RWPE2 (cell line): ENCODE results near the gene CLTCL1.

Source experiments
- ATAC-seq: fragments of 200-7000 bp; cut with Tn5 transposase; 3 replicates; pipeline ENCODE4 v1.9.1; 2021; ENCODE audit warnings: low read depth
- DNase-seq: peaks from one replicate; pipeline ENCODE4 v3.0.0-alpha.2; 2020; ENCODE audit warnings: low spot score
- H3K27ac ChIP-seq: fragments of 450-650 bp; 2 replicates; pipeline ENCODE4 v1.5.1; 2017; ENCODE audit warnings: mild to moderate bottlenecking; ENCODE audit not compliant: poor library complexity, severe bottlenecking
- H3K27me3 ChIP-seq: fragments of 250-450 bp; sonication (Bioruptor Pico); 2 replicates; pipeline ENCODE4 v1.5.1; 2021; ENCODE audit warnings: mild to moderate bottlenecking, moderate library complexity; ENCODE audit not compliant: insufficient read depth, poor library complexity, severe bottlenecking
- H3K36me3 ChIP-seq: fragments of 250-450 bp; sonication (Bioruptor Pico); 2 replicates; pipeline ENCODE4 v1.5.1; 2020; ENCODE audit warnings: low read depth, mild to moderate bottlenecking, moderate library complexity
- H3K4me1 ChIP-seq: fragments of 250-450 bp; sonication (Bioruptor Pico); 2 replicates; pipeline ENCODE4 v1.5.1; 2021; ENCODE audit warnings: mild to moderate bottlenecking, moderate library complexity; ENCODE audit not compliant: insufficient read depth, poor library complexity, severe bottlenecking
- H3K4me3 ChIP-seq: fragments of 250-450 bp; sonication (Bioruptor Pico); 2 replicates; pipeline ENCODE4 v1.5.1; 2021; ENCODE audit warnings: mild to moderate bottlenecking, moderate library complexity; ENCODE audit not compliant: severe bottlenecking
- H3K9me3 ChIP-seq: fragments of 250-450 bp; sonication (Bioruptor Pico); 2 replicates; pipeline ENCODE4 v1.5.1; 2021; ENCODE audit warnings: mild to moderate bottlenecking, moderate library complexity; ENCODE audit not compliant: severe bottlenecking
- TF ChIP-seq, protein P1 (sequence below): fragments of 450-650 bp; IDR thresholded peaks from one replicate; pipeline ENCODE4 v1.5.1; 2017; ENCODE audit warnings: mild to moderate bottlenecking, moderate library complexity; ENCODE audit not compliant: poor library complexity, severe bottlenecking

The CLTCL1 gene

DNA sequence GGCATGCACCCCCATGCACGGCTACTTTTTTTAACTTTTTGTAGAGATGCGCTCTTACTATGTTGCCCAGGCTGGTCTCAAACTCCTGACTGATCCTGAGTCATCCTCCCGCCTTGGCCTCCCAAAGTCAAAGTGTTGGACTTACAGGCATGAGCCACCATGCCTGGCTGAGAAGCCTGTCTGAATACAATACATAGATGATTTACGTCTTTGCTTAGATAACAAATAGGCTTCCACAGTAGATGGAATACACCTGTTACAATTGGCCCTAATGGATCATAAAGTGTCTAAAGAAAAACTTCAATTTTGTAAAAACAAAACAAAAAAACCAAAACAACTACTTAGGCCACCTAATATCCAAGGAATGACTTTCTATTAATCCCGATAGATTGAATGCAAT, 13.0 kb upstream of the CLTCL1 start:
- no peak for ATAC-seq

DNA sequence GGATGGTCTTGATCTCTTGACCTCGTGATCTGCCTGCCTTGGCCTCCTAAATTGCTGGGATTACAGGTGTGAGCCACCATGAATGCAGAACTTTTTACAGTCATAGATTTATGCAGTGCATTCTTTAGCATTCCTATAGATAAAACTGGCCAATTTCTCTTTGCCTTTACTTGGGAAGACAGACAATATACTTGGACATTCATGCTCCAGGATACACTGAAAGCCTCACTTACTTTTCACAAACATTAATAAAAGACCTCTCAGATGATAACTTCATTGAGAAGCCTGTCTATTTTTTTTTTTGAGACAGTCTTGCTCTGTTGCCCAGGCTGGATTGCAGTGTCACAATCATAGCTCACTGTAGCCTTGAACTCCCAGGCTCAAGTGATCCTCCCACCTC, 12.3 kb upstream of the CLTCL1 start:
- Histone ChIP-seq H3K4me1 (no peaks in the 10 kb centered on the region), H3K36me3 (no peaks in the 10 kb centered on the region), H3K4me3 (no peak overlapping the region), H3K27ac (no peak overlapping the region), H3K9me3 (no peaks in the 10 kb centered on the region), H3K27me3 (no peaks in the 10 kb centered on the region)
- TF ChIP-seq, protein P1, sequence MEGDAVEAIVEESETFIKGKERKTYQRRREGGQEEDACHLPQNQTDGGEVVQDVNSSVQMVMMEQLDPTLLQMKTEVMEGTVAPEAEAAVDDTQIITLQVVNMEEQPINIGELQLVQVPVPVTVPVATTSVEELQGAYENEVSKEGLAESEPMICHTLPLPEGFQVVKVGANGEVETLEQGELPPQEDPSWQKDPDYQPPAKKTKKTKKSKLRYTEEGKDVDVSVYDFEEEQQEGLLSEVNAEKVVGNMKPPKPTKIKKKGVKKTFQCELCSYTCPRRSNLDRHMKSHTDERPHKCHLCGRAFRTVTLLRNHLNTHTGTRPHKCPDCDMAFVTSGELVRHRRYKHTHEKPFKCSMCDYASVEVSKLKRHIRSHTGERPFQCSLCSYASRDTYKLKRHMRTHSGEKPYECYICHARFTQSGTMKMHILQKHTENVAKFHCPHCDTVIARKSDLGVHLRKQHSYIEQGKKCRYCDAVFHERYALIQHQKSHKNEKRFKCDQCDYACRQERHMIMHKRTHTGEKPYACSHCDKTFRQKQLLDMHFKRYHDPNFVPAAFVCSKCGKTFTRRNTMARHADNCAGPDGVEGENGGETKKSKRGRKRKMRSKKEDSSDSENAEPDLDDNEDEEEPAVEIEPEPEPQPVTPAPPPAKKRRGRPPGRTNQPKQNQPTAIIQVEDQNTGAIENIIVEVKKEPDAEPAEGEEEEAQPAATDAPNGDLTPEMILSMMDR: no peak
- ATAC-seq: no peak
- no peak for DNase-seq

More for the DNA sequence above, 13.0 kb upstream of the CLTCL1 start:
- H3K27me3 ChIP-seq: no peaks in the 10 kb centered on the region
- no peak for DNase-seq
- no peak overlapping the region for H3K27ac ChIP-seq
- H3K4me3 ChIP-seq: no peak overlapping the region
- H3K4me1 ChIP-seq: no peaks in the 10 kb centered on the region
- TF ChIP-seq, protein P1: no peak
- no peaks in the 10 kb centered on the region for H3K9me3 ChIP-seq
- no peaks in the 10 kb centered on the region for H3K36me3 ChIP-seq

DNA sequence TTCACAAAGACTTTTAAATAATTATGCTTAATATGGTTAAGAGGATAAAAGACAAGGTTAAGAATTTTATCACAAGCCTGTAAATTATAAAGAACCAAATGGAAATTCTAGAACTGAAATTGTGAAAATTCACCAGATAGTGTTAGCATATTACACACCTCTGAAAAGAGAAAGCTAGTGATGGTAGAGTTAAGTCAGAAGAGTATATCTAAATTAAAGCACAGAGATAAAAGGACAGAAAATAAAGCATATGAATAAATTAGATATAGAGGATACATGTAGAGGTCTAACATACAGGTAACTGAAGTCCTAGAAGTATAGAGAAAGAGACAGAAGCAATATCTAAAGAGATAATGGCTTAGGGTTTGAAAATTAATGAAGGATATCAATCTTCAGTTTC, 4.2 kb upstream of the CLTCL1 start:
- Histone ChIP-seq H3K27ac (no peak overlapping the region), H3K27me3 (no peaks in the 10 kb centered on the region), H3K4me1 (peaks cover 6% of the 10 kb centered on the region), H3K36me3 (no peaks in the 10 kb centered on the region), H3K4me3 (no peak overlapping the region), H3K9me3 (no peaks in the 10 kb centered on the region)
- DNase-seq (no peak), ATAC-seq (no peak)
- TF ChIP-seq, protein P1: no peak

DNA sequence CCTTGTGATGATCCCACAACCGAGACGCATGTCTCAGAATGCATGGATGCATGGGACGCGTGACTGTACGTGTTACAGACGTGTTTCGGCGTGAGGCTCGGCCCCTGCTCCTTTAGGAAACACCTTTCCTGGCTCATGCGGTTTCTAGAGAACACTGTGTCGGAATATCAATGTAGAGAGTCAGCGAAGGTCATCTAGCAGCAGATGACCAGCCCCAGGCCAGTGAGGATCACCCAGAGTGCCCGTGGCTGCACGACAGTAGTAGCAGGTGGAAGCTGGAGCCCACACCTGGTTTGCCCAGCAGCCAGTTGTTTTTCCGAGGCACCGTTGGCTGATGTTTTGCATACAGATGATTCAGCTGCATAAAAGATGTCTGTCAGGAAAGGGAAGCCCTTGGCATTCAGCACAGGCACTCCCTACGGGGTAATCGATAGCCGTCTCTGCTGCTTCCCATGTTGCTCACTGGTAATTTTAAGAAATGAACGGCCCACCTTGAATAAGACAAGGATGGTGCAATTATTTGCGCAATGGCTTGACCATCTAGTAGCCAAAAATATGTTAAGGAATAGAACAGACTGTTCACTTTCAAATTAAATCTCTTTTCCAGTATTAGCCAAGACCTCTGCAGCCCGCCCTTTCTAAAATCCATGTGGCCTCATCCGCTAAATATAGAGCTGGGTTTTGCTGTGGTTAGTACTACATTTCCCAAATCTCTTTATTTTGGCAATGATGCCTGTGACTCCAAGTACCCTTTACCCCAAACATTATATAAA, 1.1 kb upstream of the CLTCL1 start:
- Histone ChIP-seq H3K9me3 (no peaks in the 10 kb centered on the region), H3K27me3 (no peaks in the 10 kb centered on the region), H3K36me3 (no peaks in the 10 kb centered on the region), H3K4me1 (peaks cover 20% of the 10 kb centered on the region), H3K4me3 (peak overlapping the region; percentile 75), H3K27ac (peak overlapping the region; percentile 32)
- peak; percentile 47 for DNase-seq
- TF ChIP-seq, protein P1: no peak
- ATAC-seq: peak; percentile 2; the same call in 1 of the 3 replicates

DNA sequence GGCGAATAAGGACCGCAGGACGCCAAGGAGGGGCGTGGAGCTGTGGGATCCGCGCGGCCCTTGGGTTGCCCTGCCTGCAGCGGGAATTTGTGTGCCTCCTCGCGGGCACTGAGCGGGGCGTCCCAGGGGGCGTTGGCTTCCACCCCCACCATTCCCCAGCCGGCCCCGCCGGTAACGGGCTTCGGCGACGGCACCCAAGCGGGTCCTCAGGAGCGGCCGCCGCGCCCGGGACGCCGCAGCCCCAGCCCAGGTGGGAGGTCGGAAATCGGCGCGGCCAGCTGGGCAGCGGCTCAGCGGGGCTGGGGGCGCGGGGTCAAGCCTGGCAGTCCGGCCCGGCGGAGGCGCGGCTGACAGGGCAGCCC, 320 bp downstream of the CLTCL1 start:
- Histone ChIP-seq H3K27me3 (no peaks in the 10 kb centered on the region), H3K36me3 (no peaks in the 10 kb centered on the region), H3K27ac (peak overlapping the region; percentile 83), H3K4me1 (peaks cover 31% of the 10 kb centered on the region), H3K9me3 (no peaks in the 10 kb centered on the region), H3K4me3 (peak overlapping the region; percentile 75)
- TF ChIP-seq, protein P1: no peak
- DNase-seq (peak; percentile 52), ATAC-seq (no peak; the same call in 2 of the 3 replicates)
